Loucy (cell line): Measurements from ENCODE around the gene CD1D.

ENCODE experiments used
- H2AFZ ChIP-seq: fragments of 200-600 bp; sonication (generic); 2 replicates; pipeline ENCODE4 v1.6.0; 2016; ENCODE audit warnings: antibody characterized with exemption, mild to moderate bottlenecking, low read length, moderate library complexity
- H3F3A ChIP-seq: fragments of 200-600 bp; 2 replicates; pipeline ENCODE4 v1.6.0; 2016; ENCODE audit warnings: antibody characterized with exemption, low read depth, mild to moderate bottlenecking
- H3K27me3 ChIP-seq: fragments of 200-600 bp; sonication (generic); 2 replicates; pipeline ENCODE4 v1.6.1; 2014; ENCODE audit warnings: low read length, mild to moderate bottlenecking; ENCODE audit not compliant: insufficient read depth, poor library complexity, severe bottlenecking
- H3K36me3 ChIP-seq: fragments of 200-600 bp; sonication (generic); 2 replicates; pipeline ENCODE4 v1.6.1; 2016; ENCODE audit warnings: low read length; ENCODE audit not compliant: insufficient read depth
- H3K4me1 ChIP-seq: fragments of 200-600 bp; sonication (generic); 2 replicates; pipeline ENCODE4 v1.5.1; 2014; ENCODE audit warnings: low read length, mild to moderate bottlenecking; ENCODE audit not compliant: insufficient read depth, poor library complexity, severe bottlenecking
- H3K4me2 ChIP-seq: fragments of 200-600 bp; sonication (generic); 2 replicates; pipeline ENCODE4 v1.6.0; 2014; ENCODE audit warnings: antibody characterized with exemption, low read length, low read depth, mild to moderate bottlenecking; ENCODE audit not compliant: poor library complexity, severe bottlenecking
- H3K4me3 ChIP-seq: fragments of 200-600 bp; sonication (generic); 2 replicates; pipeline ENCODE4 v1.5.1; 2014; ENCODE audit warnings: low read length, mild to moderate bottlenecking, mixed read lengths; ENCODE audit not compliant: poor library complexity, severe bottlenecking
- H3K79me2 ChIP-seq: fragments of 200-600 bp; sonication (generic); 2 replicates; pipeline ENCODE4 v1.6.1; 2014; ENCODE audit warnings: low read length; ENCODE audit not compliant: insufficient read depth
- H3K9ac ChIP-seq: fragments of 200-600 bp; sonication (generic); 2 replicates; pipeline ENCODE4 v1.6.0; 2014; ENCODE audit warnings: mild to moderate bottlenecking, low read depth, low read length, moderate library complexity; ENCODE audit not compliant: poor library complexity, severe bottlenecking
- H3K9me2 ChIP-seq: fragments of 200-600 bp; sonication (generic); replicated peaks from 2 replicates; pipeline ENCODE4 v1.6.1; 2016; ENCODE audit warnings: low read depth, low read length, mixed read lengths
- H3K9me3 ChIP-seq: fragments of 200-600 bp; sonication (generic); 2 replicates; pipeline ENCODE4 v1.6.1; 2014; ENCODE audit warnings: mild to moderate bottlenecking, antibody characterized with exemption, low read length, low read depth; ENCODE audit not compliant: insufficient read depth
- H4K20me1 ChIP-seq: fragments of 200-600 bp; sonication (generic); 2 replicates; pipeline ENCODE4 v1.6.0; 2014; ENCODE audit warnings: antibody characterized with exemption, low read length, mild to moderate bottlenecking; ENCODE audit not compliant: insufficient read depth, poor library complexity, severe bottlenecking
- EZH2phosphoT487 ChIP-seq: fragments of 200-600 bp; IDR thresholded peaks from 2 replicates; pipeline ENCODE4 v1.6.1; 2018; ENCODE audit warnings: antibody characterized with exemption, mild to moderate bottlenecking, moderate library complexity, borderline replicate concordance
- TF ChIP-seq, protein P1 (sequence below): fragments of 200-600 bp; sonication (generic); conservative IDR thresholded peaks from 2 replicates; pipeline ENCODE4 v1.5.1; 2014; ENCODE audit warnings: mild to moderate bottlenecking, antibody characterized with exemption, low read length

Gene CD1D

DNA sequence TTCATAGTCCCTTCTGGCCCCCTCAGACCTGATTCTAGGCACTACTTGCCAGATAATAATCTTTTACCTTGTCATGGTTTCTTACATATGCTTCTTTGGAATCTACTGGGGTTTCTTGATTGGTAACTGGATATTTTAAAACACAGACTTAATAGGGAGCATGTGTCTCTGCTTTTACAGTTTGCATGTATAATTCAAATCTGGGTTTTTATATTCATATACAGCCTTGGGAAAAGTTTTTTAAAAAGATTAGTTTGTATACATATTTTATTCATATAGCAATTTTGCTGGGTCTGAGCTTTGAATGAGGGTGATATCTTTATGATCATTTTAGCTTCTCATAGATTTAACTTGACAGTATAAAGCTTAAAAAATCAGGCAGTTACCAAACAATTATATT, 21.1 kb upstream of the CD1D start:
- no peaks in the 10 kb centered on the region for H3F3A ChIP-seq
- TF ChIP-seq, protein P1, sequence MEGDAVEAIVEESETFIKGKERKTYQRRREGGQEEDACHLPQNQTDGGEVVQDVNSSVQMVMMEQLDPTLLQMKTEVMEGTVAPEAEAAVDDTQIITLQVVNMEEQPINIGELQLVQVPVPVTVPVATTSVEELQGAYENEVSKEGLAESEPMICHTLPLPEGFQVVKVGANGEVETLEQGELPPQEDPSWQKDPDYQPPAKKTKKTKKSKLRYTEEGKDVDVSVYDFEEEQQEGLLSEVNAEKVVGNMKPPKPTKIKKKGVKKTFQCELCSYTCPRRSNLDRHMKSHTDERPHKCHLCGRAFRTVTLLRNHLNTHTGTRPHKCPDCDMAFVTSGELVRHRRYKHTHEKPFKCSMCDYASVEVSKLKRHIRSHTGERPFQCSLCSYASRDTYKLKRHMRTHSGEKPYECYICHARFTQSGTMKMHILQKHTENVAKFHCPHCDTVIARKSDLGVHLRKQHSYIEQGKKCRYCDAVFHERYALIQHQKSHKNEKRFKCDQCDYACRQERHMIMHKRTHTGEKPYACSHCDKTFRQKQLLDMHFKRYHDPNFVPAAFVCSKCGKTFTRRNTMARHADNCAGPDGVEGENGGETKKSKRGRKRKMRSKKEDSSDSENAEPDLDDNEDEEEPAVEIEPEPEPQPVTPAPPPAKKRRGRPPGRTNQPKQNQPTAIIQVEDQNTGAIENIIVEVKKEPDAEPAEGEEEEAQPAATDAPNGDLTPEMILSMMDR, result no peak
- TF ChIP-seq EZH2phosphoT487, result no peak
- no peaks in the 10 kb centered on the region for H4K20me1 ChIP-seq
- peaks cover 13% of the 10 kb centered on the region for H3K27me3 ChIP-seq
- H3K79me2 ChIP-seq, result no peaks in the 10 kb centered on the region
- no peaks in the 10 kb centered on the region for H3K36me3 ChIP-seq
- H2AFZ ChIP-seq, result no peak overlapping the region
- no peaks in the 10 kb centered on the region for H3K9me2 ChIP-seq
- no peak overlapping the region for H3K4me2 ChIP-seq
- no peak overlapping the region for H3K4me3 ChIP-seq
- no peak overlapping the region for H3K9ac ChIP-seq
- H3K9me3 ChIP-seq, result no peaks in the 10 kb centered on the region
- H3K4me1 ChIP-seq, result no peaks in the 10 kb centered on the region

DNA sequence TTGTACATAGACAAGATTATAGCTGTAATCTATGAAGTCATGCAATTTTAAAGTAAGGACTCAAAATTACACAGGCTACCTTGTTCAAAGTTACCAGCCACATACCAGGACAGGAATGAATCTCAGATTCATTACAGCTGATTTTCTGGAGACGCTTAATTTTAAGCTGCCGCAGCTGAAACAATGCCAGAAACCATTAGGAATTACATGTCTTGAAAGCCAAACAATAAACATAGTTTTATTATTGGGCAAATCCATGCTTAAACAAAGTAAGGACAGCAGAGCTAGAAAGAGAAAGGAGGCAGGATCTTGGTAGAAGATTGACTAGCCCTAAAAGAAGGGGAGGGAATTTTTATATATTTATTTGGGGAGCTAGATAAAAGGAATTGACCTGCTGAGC, 19.2 kb upstream of the CD1D start:
- no peaks in the 10 kb centered on the region for H3K4me1 ChIP-seq
- no peaks in the 10 kb centered on the region for H3K9me2 ChIP-seq
- no peak overlapping the region for H3K9ac ChIP-seq
- H3K27me3 ChIP-seq, result peaks cover 16% of the 10 kb centered on the region
- H2AFZ ChIP-seq, result no peak overlapping the region
- H3K36me3 ChIP-seq, result no peaks in the 10 kb centered on the region
- no peak overlapping the region for H3K4me2 ChIP-seq
- H3K9me3 ChIP-seq, result no peaks in the 10 kb centered on the region
- H3F3A ChIP-seq, result no peaks in the 10 kb centered on the region
- TF ChIP-seq, protein P1, result no peak
- TF ChIP-seq EZH2phosphoT487, result no peak
- H3K4me3 ChIP-seq, result no peak overlapping the region
- no peaks in the 10 kb centered on the region for H3K79me2 ChIP-seq
- no peaks in the 10 kb centered on the region for H4K20me1 ChIP-seq

DNA sequence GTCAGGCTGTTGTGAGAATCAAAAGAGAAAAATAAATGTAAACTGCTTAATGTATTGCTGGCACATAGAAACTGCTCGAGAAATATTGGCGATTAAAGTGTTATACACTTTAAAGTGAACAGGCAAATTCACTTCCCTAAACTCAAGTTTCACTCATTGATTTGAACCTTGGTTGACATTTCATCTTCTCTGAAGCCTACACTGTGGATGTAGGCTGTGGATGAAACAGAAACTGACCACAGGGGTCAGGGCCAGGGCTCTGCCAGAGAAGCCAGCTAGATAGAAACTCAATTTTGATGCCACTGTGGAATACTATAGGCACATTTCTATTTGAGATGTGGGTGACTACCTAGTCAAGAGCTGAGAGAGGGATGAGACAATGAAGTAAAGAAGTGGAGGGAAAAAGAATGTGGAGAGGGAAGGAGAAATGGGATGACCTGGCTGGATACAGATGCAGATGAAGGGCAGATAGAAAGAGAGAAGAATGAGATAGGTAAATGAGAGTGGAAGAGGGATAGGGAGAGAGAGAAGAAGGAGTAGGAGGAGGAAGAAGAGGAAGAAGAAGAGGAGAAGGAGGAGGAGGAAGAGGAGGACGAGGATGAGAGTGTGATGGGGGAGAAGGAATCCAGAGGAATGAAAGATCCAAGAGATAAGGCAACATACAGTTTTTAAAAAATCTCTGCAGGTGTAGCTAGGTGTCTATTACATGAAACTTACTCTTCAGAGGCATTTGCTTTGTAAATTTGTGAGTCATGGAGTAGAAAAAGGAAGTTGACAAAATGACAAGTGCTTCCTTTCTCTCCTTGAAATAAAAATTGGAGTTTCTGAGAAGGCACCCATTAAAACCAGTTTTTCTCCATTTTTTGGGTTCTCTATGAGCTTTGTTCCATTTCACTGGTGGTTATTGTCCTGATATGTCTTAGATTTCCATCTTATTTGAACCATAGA, 17.4 kb upstream of the CD1D start:
- Histone ChIP-seq H3K9me3 (no peaks in the 10 kb centered on the region), H3K4me1 (no peaks in the 10 kb centered on the region), H3K4me2 (no peak overlapping the region), H3K36me3 (no peaks in the 10 kb centered on the region), H3K79me2 (no peaks in the 10 kb centered on the region), H3F3A (no peaks in the 10 kb centered on the region), H3K9ac (no peak overlapping the region), H3K9me2 (no peaks in the 10 kb centered on the region), H2AFZ (no peak overlapping the region), H3K27me3 (peaks cover 16% of the 10 kb centered on the region), H3K4me3 (no peak overlapping the region), H4K20me1 (no peaks in the 10 kb centered on the region)
- TF ChIP-seq EZH2phosphoT487, result no peak
- TF ChIP-seq, protein P1, result no peak
